Adrenal gland (tissue), 5 donors: ENCODE data around the gene TMEM229A.
"Not testable (repeated sequence)": the region's sequence is repeated elsewhere in the genome, so short reads cannot be mapped to it uniquely, and the experiment has no call there.

Source experiments
- CTCF ChIP-seq, 6 experiments: fragments of 450-650 bp in 4 of 6; fragments of 200-600 bp in 2 of 6; sonication (generic) in 1 of 6; IDR thresholded peaks; 1 replicate in 5 of 6; 2 replicates in 1 of 6; pipeline versions ENCODE4 v1.5.1 to v1.8.0; 2016 to 2021; ENCODE audit warnings: antibody characterized with exemption in 6 of 6, mild to moderate bottlenecking in 2 of 6, moderate library complexity in 1 of 6
- POLR2A ChIP-seq, 2 donors: fragments of 450-650 bp; IDR thresholded peaks; one replicate each; pipeline ENCODE4 v1.6.1; 2017; ENCODE audit warnings: antibody characterized with exemption in 2 of 2, mild to moderate bottlenecking in 2 of 2, moderate library complexity in 1 of 2
- donor health status: DM: no; HTN: no; CAD: no.

GRCh38 chr7:124037902-124038301 lies 5.0 kb upstream of the TMEM229A start:
- not testable (repeated sequence) for TF ChIP-seq CTCF, POLR2A (IDR thresholded peaks at IDR 0.05)
